OCI-LY7 (cell line): ENCODE data around the gene ATG9B.

Experiments used
- CTCF ChIP-seq: fragments of 200-600 bp; sonication (generic); conservative IDR thresholded peaks from 2 replicates; pipeline ENCODE4 v1.5.1; 2014; ENCODE audit warnings: mild to moderate bottlenecking, antibody characterized with exemption, low read length, moderate library complexity, mixed read lengths
- EZH2phosphoT487 ChIP-seq: fragments of 200-600 bp; sonication (generic); IDR thresholded peaks from 2 replicates; pipeline ENCODE4 v1.6.1; 2018; ENCODE audit warnings: low read depth, borderline replicate concordance, mild to moderate bottlenecking, mixed run types, antibody characterized with exemption, low read length, moderate library complexity, mixed read lengths

GRCh38 chr7:151034312-151035025 lies 10.2 kb upstream of the ATG9B start:
- TF ChIP-seq CTCF (no peak), EZH2phosphoT487 (no peak)
